Measurements from ENCODE around the gene CD200R1.

Gene CD200R1

GRCh38 chr3:113002037-113002436, 27.1 kb upstream of the CD200R1 start:
- Histone ChIP-seq H3K9me3 (ENCODE audit: control insufficient read depth, insufficient read depth, low read length) (no peaks in the 10 kb centered on the region), H4K20me1 (ENCODE audit: control insufficient read depth, insufficient read depth, low read depth, low read length) (no peaks in the 10 kb centered on the region), H3K9me2 (replicated peaks; ENCODE audit: control insufficient read depth, low read length) (no peaks in the 10 kb centered on the region), H3K79me2 (ENCODE audit: control insufficient read depth, low read length) (no peaks in the 10 kb centered on the region), H3K27me3 (ENCODE audit: control insufficient read depth, low read length) (no peaks in the 10 kb centered on the region), H3K27ac (ENCODE audit: low read depth, low read length) (no peak overlapping the region), H3K4me1 (ENCODE audit: control insufficient read depth, low read length) (peaks cover 4% of the 10 kb centered on the region; the same call in 1 of the 2 replicates), H3K4me3 (ENCODE audit: low read length) (no peak overlapping the region), H3F3A (ENCODE audit: control insufficient read depth, insufficient read depth) (0 out of 2 replicates have a peak, but pooled peaks cover 6% of the 10 kb centered on the region), H3K36me3 (ENCODE audit: control insufficient read depth, low read length) (peaks cover 90% of the 10 kb centered on the region), H3K4me2 (ENCODE audit: low read length) (no peak overlapping the region)
- TF ChIP-seq CTCF (IDR thresholded peaks at IDR 0.05; ENCODE audit: low read depth, low read length, poor library complexity, severe bottlenecking) (no peak), EZH2phosphoT487 (IDR thresholded peaks at IDR 0.05; ENCODE audit: borderline replicate concordance, low read length) (no peak)

- H3K27me3 ChIP-seq (ENCODE audit: control insufficient read depth, low read length) = no peaks in the 10 kb centered on the region
- H3K9me3 ChIP-seq (ENCODE audit: control insufficient read depth, insufficient read depth, low read length) = no peaks in the 10 kb centered on the region
- H3K4me2 ChIP-seq (ENCODE audit: low read length) = no peak overlapping the region
- H3K27ac ChIP-seq (ENCODE audit: low read depth, low read length) = no peak overlapping the region
- H4K20me1 ChIP-seq (ENCODE audit: control insufficient read depth, insufficient read depth, low read depth, low read length) = no peaks in the 10 kb centered on the region
- TF ChIP-seq EZH2phosphoT487 (IDR thresholded peaks at IDR 0.05; ENCODE audit: borderline replicate concordance, low read length) (no peak), CTCF (IDR thresholded peaks at IDR 0.05; ENCODE audit: low read depth, low read length, poor library complexity, severe bottlenecking) (no peak)
- no peaks in the 10 kb centered on the region for H3K9me2 ChIP-seq (replicated peaks; ENCODE audit: control insufficient read depth, low read length)
- H3F3A ChIP-seq (ENCODE audit: control insufficient read depth, insufficient read depth) = 0 out of 2 replicates have a peak, but pooled peaks cover 6% of the 10 kb centered on the region
- H3K4me3 ChIP-seq (ENCODE audit: low read length) = no peak overlapping the region
- no peaks in the 10 kb centered on the region for H3K79me2 ChIP-seq (ENCODE audit: control insufficient read depth, low read length)
- peaks cover 4% of the 10 kb centered on the region; the same call in 1 of the 2 replicates for H3K4me1 ChIP-seq (ENCODE audit: control insufficient read depth, low read length)
- peaks cover 80% of the 10 kb centered on the region for H3K36me3 ChIP-seq (ENCODE audit: control insufficient read depth, low read length)
Observed at GRCh38 chr3:113000691-113001090, 25.8 kb upstream of the CD200R1 start.

DNA sequence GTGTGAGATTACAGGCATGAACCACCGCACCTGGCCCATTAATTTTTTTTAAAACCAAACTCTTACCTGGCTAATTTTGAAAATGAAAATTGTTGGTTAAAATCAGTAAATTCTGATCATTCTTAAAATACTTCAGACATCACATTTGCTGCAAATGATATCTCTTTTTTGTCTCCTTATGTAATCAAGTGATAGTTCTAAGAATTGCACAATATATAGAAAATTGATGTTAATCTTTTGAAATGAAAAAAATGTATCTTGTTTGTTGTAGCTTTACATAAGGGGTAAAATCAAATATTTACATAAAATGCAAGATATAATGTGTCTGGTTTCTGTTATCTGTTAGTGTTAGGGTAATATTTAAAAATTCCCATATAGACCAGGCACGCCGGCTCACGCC, 20.9 kb upstream of the CD200R1 start:
- TF ChIP-seq EZH2phosphoT487 (IDR thresholded peaks at IDR 0.05; ENCODE audit: borderline replicate concordance, low read length) = no peak
- no peak for TF ChIP-seq CTCF (IDR thresholded peaks at IDR 0.05; ENCODE audit: low read depth, low read length, poor library complexity, severe bottlenecking)
- Histone ChIP-seq H3K4me1 (ENCODE audit: control insufficient read depth, low read length) (peaks cover 31% of the 10 kb centered on the region), H3K9me3 (ENCODE audit: control insufficient read depth, insufficient read depth, low read length) (no peaks in the 10 kb centered on the region), H3F3A (ENCODE audit: control insufficient read depth, insufficient read depth) (peaks cover 3% of the 10 kb centered on the region; the same call in 1 of the 2 replicates), H3K27ac (ENCODE audit: low read depth, low read length) (no peak overlapping the region), H4K20me1 (ENCODE audit: control insufficient read depth, insufficient read depth, low read depth, low read length) (no peaks in the 10 kb centered on the region), H3K4me3 (ENCODE audit: low read length) (no peak overlapping the region), H3K4me2 (ENCODE audit: low read length) (no peak overlapping the region), H3K27me3 (ENCODE audit: control insufficient read depth, low read length) (no peaks in the 10 kb centered on the region), H3K79me2 (ENCODE audit: control insufficient read depth, low read length) (peaks cover 38% of the 10 kb centered on the region), H3K9me2 (replicated peaks; ENCODE audit: control insufficient read depth, low read length) (no peaks in the 10 kb centered on the region), H3K36me3 (ENCODE audit: control insufficient read depth, low read length) (peaks cover 40% of the 10 kb centered on the region)

All from DOHH2 (cell line).